ENCODE data around the gene HBZ. TPM values are rescaled to one million over a fixed set of nuclear protein-coding genes. Genes with fewer than 3 reads are reported as not detected.

Gene HBZ
- total and polyA plus RNA-seq, 2 of the 8 experiments (the other 6 are each of a cell fraction or from before 2014, with no cell fraction given), result 0.12 TPM; not detected in 1

DNA sequence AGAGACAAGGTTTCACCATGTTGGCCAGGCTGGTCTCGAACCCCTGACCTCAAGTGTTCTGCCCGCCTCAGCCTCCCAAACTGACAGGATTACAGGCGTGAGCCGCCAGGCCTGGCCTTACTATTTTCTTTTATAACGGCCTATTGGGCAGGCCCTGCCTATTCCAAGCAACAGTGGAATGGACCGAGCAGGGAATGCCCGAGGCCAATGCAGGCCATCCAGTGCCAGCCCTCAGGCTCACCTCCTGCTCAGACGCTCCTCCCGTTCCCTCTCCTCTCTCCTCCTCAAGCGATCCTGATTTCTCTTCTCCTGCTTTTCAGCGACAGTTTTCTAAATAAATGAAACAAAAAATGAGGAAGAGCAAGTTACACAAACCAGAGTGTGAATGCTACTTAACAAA, 40.2 kb downstream of the HBZ start:
- no peak overlapping the region for H3K56ac ChIP-seq (replicated peaks; ENCODE audit: insufficient read length, low read depth, low read length)
- no peak overlapping the region; the same call in 1 of the 2 replicates for H4K8ac ChIP-seq (ENCODE audit: extremely low read depth, insufficient read depth, low read length)
- H3K9ac ChIP-seq (replicated peaks in 1 of 4; ENCODE audit: extremely low read depth in 1 of 4, low read depth in 3 of 4, low read length in 3 of 4), result no peak overlapping the region
- H3K36me3 ChIP-seq (ENCODE audit: control insufficient read depth in 2 of 4, insufficient read depth in 4 of 4, low read length in 3 of 4), result peaks cover 39 to 93% (median 68%) of the 10 kb centered on the region in 4 experiments; a peak in 7 of 8 replicates
- H2BK5ac ChIP-seq (ENCODE audit: low read depth, low read length), result no peak overlapping the region
- H4K91ac ChIP-seq (replicated peaks; ENCODE audit: insufficient read length, low read length), result no peak overlapping the region
- ChIA-PET POLR2A (ENCODE audit: partially characterized antibody) (interaction anchor here (0.6 to 34.3 kb wide), 4 partner anchors 9 to 1261 kb away, joined by 3 to 348 read pairs (median 5); partner anchors contain the start of gene LUC7L), CTCF (ENCODE audit: partially characterized antibody) (interaction anchor here (0.6 to 1.6 kb wide), 6 partner anchors 11 to 140 kb away, joined by 3 to 6 read pairs (median 4); no protein-coding TSS in a partner anchor)
- H2BK20ac ChIP-seq (ENCODE audit: low read length), result no peak overlapping the region
- TF ChIP-seq HDAC6 (IDR thresholded peaks at IDR 0.05; ENCODE audit: low read depth, low read length) (no peak), BCL11A (IDR thresholded peaks at IDR 0.05; ENCODE audit: low read depth in 2 of 2, low read length in 2 of 2) (no peak), POLR2AphosphoS5 (IDR thresholded peaks at IDR 0.05; ENCODE audit: low read depth, low read length) (no peak), KDM1A (IDR thresholded peaks at IDR 0.05; ENCODE audit: borderline replicate concordance, low read length) (no peak), MAFK (IDR thresholded peaks at IDR 0.05; ENCODE audit: low read depth, low read length) (no peak), GABPA (IDR thresholded peaks at IDR 0.05; ENCODE audit: borderline replicate concordance, insufficient read depth, low read length) (no peak), SP2 (IDR thresholded peaks at IDR 0.05; ENCODE audit: low read length) (no peak), RBBP5 (IDR thresholded peaks at IDR 0.05; ENCODE audit: borderline replicate concordance, low read depth, low read length) (no peak)
- H3K27ac ChIP-seq (ENCODE audit: low read depth, low read length), result no peak overlapping the region
- no peak overlapping the region for H3K18ac ChIP-seq (ENCODE audit: extremely low read depth, low read length)
- no peak overlapping the region for H2BK120ac ChIP-seq (replicated peaks; ENCODE audit: low read depth, low read length)
- H3K79me1 ChIP-seq (ENCODE audit: low read depth, low read length), result peaks cover 3% of the 10 kb centered on the region; the same call in 1 of the 2 replicates
- H3K27me3 ChIP-seq (replicated peaks in 1 of 4; ENCODE audit: control insufficient read depth in 3 of 4, extremely low read depth in 1 of 4, insufficient read depth in 3 of 4, low read length in 3 of 4), result no peaks in the 10 kb centered on the region
- no peaks in the 10 kb centered on the region for H3K23me2 ChIP-seq (ENCODE audit: low read depth, low read length)
- H2BK15ac ChIP-seq (ENCODE audit: low read length), result no peak overlapping the region
- no peaks in the 10 kb centered on the region for H3K9me3 ChIP-seq (ENCODE audit: insufficient read depth in 2 of 2, low read depth in 1 of 2, low read length in 1 of 2)
- no peak overlapping the region for H3K23ac ChIP-seq (ENCODE audit: insufficient read length)
- no peak overlapping the region for H3K4me3 ChIP-seq (ENCODE audit: extremely low read depth in 1 of 4, insufficient read depth in 2 of 4, low read depth in 3 of 4, low read length in 4 of 4)
- FAIRE-seq (no peak), DNase-seq (ENCODE audit: low read depth in 1 of 2, low spot score in 2 of 2) (no peak)
- H3K4ac ChIP-seq (replicated peaks; ENCODE audit: insufficient read length, low read depth, low read length), result no peak overlapping the region
- H2BK12ac ChIP-seq (ENCODE audit: low read depth, low read length), result no peak overlapping the region
- H4K5ac ChIP-seq (ENCODE audit: insufficient read length, low read depth, low read length), result no peak overlapping the region
- 97% methylated on average over 11 of the region's 11 CpGs; no CpG with 5 or more reads in 1 of the 2 experiments for WGBS, 2 experiments (ENCODE audit: extremely low coverage in 1 of 2, insufficient coverage in 1 of 2, insufficient read length in 1 of 2, insufficient replicate concordance in 2 of 2, low coverage in 1 of 2, low lambda C conversion rate in 2 of 2, missing lambda C conversion rate in 1 of 2)
- no peak overlapping the region for H3K14ac ChIP-seq (ENCODE audit: insufficient read length)
- H4K20me1 ChIP-seq (replicated peaks in 1 of 2; ENCODE audit: control insufficient read depth in 1 of 2, insufficient read depth in 2 of 2, low read length in 2 of 2), result peaks cover 2 to 19% of the 10 kb centered on the region in 2 experiments
- H2AFZ ChIP-seq (ENCODE audit: low read length), result no peak overlapping the region
- H3K79me2 ChIP-seq (ENCODE audit: control insufficient read depth in 1 of 2, insufficient read depth in 2 of 2, low read length in 2 of 2), result no peaks in the 10 kb centered on the region; a peak in 1 of 4 replicates
- H2AK5ac ChIP-seq (ENCODE audit: low read depth, low read length), result no peak overlapping the region
- H3K4me2 ChIP-seq (ENCODE audit: insufficient read depth in 1 of 2, low read depth in 2 of 2, low read length in 2 of 2), result no peak overlapping the region
- H3K4me1 ChIP-seq (replicated peaks in 1 of 4; ENCODE audit: control insufficient read depth in 3 of 4, insufficient read depth in 4 of 4, low read length in 3 of 4), result no peaks in the 10 kb centered on the region
